GM12892 (cell line): ENCODE measurements around the gene TTC22.

Experiments used
- POLR2A ChIP-seq: IDR thresholded peaks from 2 replicates; pipeline ENCODE4 v1.6.1; 2011; ENCODE audit warnings: low read depth, low read length, control low read depth
- POLR2AphosphoS5 ChIP-seq: IDR thresholded peaks from 2 replicates; pipeline ENCODE4 v1.6.1; 2011; ENCODE audit warnings: low read depth, low read length, control low read depth
- TAF1 ChIP-seq: IDR thresholded peaks from 2 replicates; pipeline ENCODE4 v1.6.1; 2011; ENCODE audit warnings: low read depth, mild to moderate bottlenecking, control low read depth, low read length, borderline replicate concordance

GRCh38 chr1:54813485-54814125 lies 12.5 kb upstream of the TTC22 start:
- TF ChIP-seq POLR2A = no peak
- no peak for TF ChIP-seq POLR2AphosphoS5
- no peak for TF ChIP-seq TAF1
